GM15510 (cell line): ENCODE measurements around the gene ZRANB3.

Experiments used
- POLR2A ChIP-seq: IDR thresholded peaks from 3 replicates; pipeline ENCODE4 v1.6.1; 2011; ENCODE audit warnings: borderline replicate concordance; ENCODE audit not compliant: insufficient read length; ENCODE audit errors: extremely low read depth

Gene ZRANB3

DNA sequence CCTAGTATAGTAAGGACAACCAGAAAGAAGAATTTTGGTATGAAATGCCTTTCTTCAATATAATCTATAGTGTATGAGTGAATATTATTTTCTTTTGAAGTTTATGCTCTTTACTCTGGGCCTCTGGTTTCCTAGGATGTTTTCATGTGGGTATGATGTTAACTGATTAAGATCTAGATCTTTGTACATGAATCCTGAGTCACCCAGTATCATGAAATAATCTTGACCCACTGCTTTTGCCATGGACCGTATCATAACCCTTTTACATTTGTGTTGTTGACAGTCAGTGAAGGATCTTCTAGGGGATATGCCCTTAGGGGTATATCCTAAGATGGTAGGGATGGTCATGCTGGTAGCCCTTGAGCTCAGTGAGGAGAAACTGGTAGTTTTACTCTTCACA, 378.7 kb downstream of the ZRANB3 start:
- no peak for TF ChIP-seq POLR2A

DNA sequence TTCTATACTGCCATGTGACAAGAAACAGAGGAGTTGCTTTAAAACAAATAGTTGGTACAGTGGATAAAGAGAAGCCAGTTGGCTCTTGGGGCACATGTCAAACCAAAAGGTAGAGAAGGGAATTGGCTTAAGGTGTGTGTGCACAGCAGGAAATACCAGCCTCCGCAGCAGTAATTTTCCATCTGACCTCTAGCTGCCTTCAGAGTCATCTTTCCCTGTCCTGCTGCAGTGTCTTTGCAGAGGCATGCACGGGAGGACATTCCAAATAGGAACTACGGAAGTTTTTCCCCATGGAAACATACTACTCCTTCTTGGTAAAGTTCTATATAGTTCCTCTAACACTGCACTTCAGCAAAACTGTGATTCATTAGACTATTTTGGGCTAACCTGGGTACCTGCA, 379.4 kb downstream of the ZRANB3 start:
- TF ChIP-seq POLR2A: no peak

- TF ChIP-seq POLR2A: no peak
Observed at GRCh38 chr2:135150725-135151124, 380.3 kb downstream of the ZRANB3 start.

- TF ChIP-seq POLR2A: no peak
Observed at GRCh38 chr2:135149251-135149650, 381.8 kb downstream of the ZRANB3 start.

- no peak for TF ChIP-seq POLR2A
Observed at GRCh38 chr2:135144343-135144742, 386.7 kb downstream of the ZRANB3 start.

DNA sequence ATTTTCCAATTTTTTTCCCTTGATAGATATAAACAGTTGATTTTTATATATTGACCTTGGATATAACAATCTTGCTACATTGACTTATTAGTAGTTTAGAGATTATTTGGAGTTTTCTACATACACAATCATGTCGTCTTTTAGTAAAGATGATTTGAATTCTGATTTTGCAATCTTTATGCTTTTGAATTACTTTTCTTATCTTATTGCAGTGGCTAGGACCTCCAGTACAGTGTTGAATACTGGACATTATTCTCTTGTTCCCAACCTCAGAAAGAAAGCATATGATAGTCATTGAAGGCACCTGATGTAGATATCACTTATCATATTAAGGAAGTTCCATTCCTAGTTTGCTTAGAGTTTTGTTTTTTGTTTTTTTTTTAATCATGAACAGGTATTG, 388.7 kb downstream of the ZRANB3 start:
- no peak for TF ChIP-seq POLR2A

DNA sequence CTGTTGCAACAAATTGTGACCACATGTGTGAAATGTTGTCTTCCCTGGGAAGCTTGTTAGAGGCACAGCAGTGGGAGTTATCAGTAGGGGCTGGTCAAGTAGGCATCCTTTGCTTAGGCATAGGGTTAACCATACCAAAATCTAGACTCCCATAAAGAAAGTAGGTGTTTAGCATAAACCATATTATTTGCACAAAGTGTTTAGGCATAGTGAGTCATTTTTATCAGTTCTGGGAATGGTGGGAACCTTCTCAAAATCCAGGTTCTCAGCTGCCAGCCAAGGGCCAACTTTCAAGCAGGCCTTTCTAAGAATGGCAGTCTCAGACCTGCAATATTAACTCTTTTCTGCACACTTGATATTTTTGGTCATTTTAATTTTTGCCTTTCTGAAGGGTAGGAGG, 390.4 kb downstream of the ZRANB3 start:
- TF ChIP-seq POLR2A: no peak

DNA sequence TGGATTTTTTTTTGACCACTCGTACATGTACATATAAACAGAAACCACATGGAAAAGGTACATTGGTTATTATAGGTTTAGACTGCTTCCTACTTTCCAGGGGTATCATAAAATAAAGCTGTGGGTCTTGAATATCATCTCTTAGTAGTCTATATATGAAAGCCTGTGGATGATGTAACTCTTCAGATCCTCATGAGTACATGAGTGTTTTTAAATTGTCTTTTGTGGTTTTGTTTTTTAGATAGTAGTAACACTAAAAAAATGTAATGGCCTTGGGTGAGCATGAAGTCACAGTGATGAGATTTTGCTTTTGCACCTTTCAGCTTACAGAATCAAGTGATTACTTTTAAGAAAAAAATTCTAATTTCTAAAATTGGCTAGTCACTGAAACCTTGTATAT, 398.7 kb downstream of the ZRANB3 start:
- TF ChIP-seq POLR2A: no peak

DNA sequence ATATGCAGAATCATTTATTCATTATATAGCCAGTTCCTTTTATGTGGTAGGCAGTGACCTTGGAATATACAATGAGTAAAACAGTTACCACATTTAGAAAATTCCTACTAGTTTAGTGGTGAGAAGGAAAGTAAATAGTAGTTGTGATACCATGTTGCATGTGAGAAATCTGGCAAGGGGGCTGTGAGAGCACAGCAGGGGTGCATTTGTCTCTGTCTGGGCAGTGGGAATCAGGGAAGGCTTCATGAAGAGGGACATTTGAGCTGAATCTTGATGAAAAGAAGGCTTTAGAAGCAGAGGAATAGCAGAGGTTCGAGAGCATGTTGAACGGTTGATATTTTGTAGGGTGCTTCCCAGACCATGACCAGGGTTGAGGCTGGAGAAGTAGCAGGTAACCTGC, 400.3 kb downstream of the ZRANB3 start:
- TF ChIP-seq POLR2A: no peak

GRCh38 chr2:135125940-135126339, 405.1 kb downstream of the ZRANB3 start:
- TF ChIP-seq POLR2A: no peak

GRCh38 chr2:135124924-135125886, 405.8 kb downstream of the ZRANB3 start:
- TF ChIP-seq POLR2A: no peak

DNA sequence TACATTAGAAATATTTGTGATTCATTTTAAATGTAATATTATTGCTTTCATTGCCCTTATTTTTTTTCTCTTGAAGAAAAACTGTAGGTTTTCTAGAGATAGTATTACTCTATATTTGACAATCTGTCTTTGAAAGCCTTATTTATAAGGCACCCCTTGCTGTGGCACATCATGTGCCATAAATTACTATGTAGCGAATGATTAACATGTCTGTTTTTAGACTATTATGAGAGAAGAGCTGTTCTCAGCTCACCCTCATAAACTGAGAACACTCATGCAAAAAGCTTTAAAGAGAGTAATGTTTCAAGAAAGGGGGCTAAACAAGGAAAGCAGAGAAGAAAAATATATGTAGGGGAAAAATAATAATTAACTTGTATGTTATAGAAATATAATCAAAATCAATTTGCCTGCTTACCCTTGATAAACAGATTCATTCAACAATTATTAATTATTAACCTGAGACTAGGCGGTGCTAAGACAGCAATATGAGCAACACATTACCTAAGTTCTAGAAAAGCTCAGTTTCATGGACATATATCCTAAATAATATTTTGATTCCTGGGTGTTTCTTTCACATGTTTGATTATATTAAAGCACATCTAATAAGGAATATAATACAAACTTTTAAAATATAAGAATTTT, 409.9 kb downstream of the ZRANB3 start:
- TF ChIP-seq POLR2A: no peak

DNA sequence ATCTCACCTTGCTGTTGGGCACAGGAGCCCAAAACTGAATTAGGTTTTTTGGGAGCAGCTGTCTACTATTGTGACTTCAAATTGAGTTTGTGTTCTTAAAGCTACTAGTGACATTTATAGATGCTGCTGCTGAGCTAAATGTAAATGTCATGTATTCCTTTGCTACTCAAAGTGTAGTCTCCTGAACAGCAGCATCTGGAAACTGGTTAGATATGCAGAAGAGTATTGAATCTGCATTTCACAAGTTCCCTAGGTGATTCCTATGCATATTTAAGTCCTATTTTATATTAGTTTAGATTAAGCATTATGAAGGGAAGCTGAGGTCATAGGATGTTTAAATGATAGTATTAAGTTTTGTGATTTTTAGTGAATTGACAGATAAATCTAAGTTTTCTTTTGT, 411.4 kb downstream of the ZRANB3 start:
- no peak for TF ChIP-seq POLR2A

DNA sequence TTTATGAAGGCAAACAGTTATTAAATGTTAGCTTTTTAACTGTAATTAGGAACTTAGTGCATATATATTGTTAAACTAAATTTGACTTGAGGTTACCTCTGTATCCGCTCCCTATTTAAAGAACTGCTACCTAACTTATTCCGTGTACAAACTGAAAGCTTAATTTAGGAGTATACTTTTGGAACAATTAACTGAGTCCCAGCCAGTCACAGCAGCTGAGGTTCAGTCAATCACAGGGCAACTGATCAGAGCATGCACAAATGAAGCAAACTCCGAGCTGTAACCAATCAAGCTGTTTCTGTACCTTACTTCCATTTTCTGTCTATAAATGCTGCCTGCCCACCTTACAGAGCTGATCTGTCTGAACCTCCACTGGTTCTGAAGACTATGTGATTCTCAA, 417.7 kb downstream of the ZRANB3 start:
- TF ChIP-seq POLR2A: no peak

GRCh38 chr2:135103843-135104242, 427.2 kb downstream of the ZRANB3 start:
- TF ChIP-seq POLR2A: no peak
